ENCODE results near the gene KRTAP3-2.

Gene KRTAP3-2

GRCh38 chr17:40984226-40984625, 15.5 kb downstream of the KRTAP3-2 start, which contains the start of gene KRT40:
KRT40 (minus strand) TSS chr17:40984326; CDS start chr17:40984273, 53 bp downstream.
- TF ChIP-seq CTCF (IDR thresholded peaks at IDR 0.05; ENCODE audit: extremely low read depth, insufficient read depth, missing control alignments), result no peak
- in situ Hi-C loops (cut with MboI; ENCODE audit: low pct_unique_long_range_greater_than_20kb, low sequenced_read_pairs, unreplicated experiment), result no loop called here
- DNase-seq (ENCODE audit: low spot score), result no peak

GRCh38 chr17:40981115-40981514, 18.6 kb downstream of the KRTAP3-2 start:
- TF ChIP-seq CTCF (IDR thresholded peaks at IDR 0.05; ENCODE audit: extremely low read depth, insufficient read depth, missing control alignments), result no peak
- in situ Hi-C loops (cut with MboI; ENCODE audit: low pct_unique_long_range_greater_than_20kb, low sequenced_read_pairs, unreplicated experiment), result no loop called here
- no peak for DNase-seq (ENCODE audit: low spot score)

GRCh38 chr17:40980596-40980995, 19.1 kb downstream of the KRTAP3-2 start:
- no peak for TF ChIP-seq CTCF (IDR thresholded peaks at IDR 0.05; ENCODE audit: extremely low read depth, insufficient read depth, missing control alignments)
- DNase-seq (ENCODE audit: low spot score), result no peak
- in situ Hi-C loops (cut with MboI; ENCODE audit: low pct_unique_long_range_greater_than_20kb, low sequenced_read_pairs, unreplicated experiment), result no loop called here

GRCh38 chr17:40980117-40980516, 19.6 kb downstream of the KRTAP3-2 start:
- in situ Hi-C loops (cut with MboI; ENCODE audit: low pct_unique_long_range_greater_than_20kb, low sequenced_read_pairs, unreplicated experiment), result no loop called here
- DNase-seq (ENCODE audit: low spot score), result no peak
- no peak for TF ChIP-seq CTCF (IDR thresholded peaks at IDR 0.05; ENCODE audit: extremely low read depth, insufficient read depth, missing control alignments)

GRCh38 chr17:40978575-40979151, 21.0 kb downstream of the KRTAP3-2 start:
- TF ChIP-seq CTCF (IDR thresholded peaks at IDR 0.05; ENCODE audit: extremely low read depth, insufficient read depth, missing control alignments), result no peak
- no peak for DNase-seq (ENCODE audit: low spot score)
- in situ Hi-C loops (cut with MboI; ENCODE audit: low pct_unique_long_range_greater_than_20kb, low sequenced_read_pairs, unreplicated experiment), result no loop called here

- in situ Hi-C loops (cut with MboI; ENCODE audit: low pct_unique_long_range_greater_than_20kb, low sequenced_read_pairs, unreplicated experiment), result no loop called here
- no peak for TF ChIP-seq CTCF (IDR thresholded peaks at IDR 0.05; ENCODE audit: extremely low read depth, insufficient read depth, missing control alignments)
- DNase-seq (ENCODE audit: low spot score), result no peak
These were observed 24.2 kb downstream of the KRTAP3-2 start for GRCh38 chr17:40975516-40975915.
